Measurements from ENCODE around the gene STAT4. TPM values are rescaled to one million over a fixed set of nuclear protein-coding genes. Genes with fewer than 3 reads are reported as not detected.

Gene STAT4
- total RNA-seq, 1 experiment from 2014 or later = not detected

DNA sequence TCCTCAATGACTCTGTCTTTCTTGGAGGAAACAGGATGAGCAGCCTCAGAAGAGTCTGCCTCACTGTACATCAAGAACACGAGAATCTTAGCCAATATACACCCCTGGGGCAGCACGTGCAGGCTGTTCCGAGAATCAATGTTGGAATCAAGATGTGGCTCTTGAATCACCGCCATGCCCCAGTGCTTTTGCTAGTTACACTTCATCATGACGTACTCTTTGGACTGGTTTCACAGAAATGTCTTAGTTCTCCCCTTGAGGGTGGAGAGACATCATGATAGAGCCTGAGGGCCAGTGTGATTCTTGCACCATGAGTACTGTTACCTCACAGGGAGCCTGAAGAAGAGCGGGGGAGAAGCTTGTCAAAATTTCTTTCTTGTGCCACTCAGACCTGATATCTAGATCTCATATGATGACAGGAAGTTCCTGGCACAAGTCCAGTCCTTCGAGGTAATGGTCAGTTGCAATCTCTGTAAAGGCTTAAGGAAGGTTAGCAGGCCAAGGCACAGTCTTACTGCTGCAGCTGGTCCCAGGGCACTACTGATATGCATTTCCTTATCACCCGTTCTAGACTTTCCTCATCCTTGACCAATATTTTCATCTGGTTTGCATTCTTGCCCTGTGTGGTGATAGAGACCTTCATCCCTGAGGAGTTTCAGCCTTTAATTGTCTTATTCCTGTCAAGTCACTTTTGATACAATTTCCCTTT is 28.2 kb upstream of the STAT4 start:
- Histone ChIP-seq H3K27ac (ENCODE audit: low read length) (no peak overlapping the region), H3K79me2 (ENCODE audit: low read length) (no peaks in the 10 kb centered on the region), H4K20me1 (ENCODE audit: insufficient read depth, low read depth, low read length) (no peaks in the 10 kb centered on the region), H3K27me3 (ENCODE audit: low read length) (no peaks in the 10 kb centered on the region), H3K36me3 (ENCODE audit: insufficient read depth, low read length) (no peaks in the 10 kb centered on the region), H3K4me1 (ENCODE audit: low read length) (no peaks in the 10 kb centered on the region), H3K9ac (ENCODE audit: low read length) (no peak overlapping the region), H3K4me3 (ENCODE audit: low read length) (no peak overlapping the region), H3K4me2 (ENCODE audit: low read depth, low read length, poor library complexity, severe bottlenecking) (no peak overlapping the region), H2AFZ (ENCODE audit: low read length) (no peak overlapping the region), H3K9me2 (replicated peaks; ENCODE audit: insufficient read depth, low read length) (no peaks in the 10 kb centered on the region), H3K9me3 (ENCODE audit: low read length) (no peaks in the 10 kb centered on the region)
- no peak for DNase-seq

DNA sequence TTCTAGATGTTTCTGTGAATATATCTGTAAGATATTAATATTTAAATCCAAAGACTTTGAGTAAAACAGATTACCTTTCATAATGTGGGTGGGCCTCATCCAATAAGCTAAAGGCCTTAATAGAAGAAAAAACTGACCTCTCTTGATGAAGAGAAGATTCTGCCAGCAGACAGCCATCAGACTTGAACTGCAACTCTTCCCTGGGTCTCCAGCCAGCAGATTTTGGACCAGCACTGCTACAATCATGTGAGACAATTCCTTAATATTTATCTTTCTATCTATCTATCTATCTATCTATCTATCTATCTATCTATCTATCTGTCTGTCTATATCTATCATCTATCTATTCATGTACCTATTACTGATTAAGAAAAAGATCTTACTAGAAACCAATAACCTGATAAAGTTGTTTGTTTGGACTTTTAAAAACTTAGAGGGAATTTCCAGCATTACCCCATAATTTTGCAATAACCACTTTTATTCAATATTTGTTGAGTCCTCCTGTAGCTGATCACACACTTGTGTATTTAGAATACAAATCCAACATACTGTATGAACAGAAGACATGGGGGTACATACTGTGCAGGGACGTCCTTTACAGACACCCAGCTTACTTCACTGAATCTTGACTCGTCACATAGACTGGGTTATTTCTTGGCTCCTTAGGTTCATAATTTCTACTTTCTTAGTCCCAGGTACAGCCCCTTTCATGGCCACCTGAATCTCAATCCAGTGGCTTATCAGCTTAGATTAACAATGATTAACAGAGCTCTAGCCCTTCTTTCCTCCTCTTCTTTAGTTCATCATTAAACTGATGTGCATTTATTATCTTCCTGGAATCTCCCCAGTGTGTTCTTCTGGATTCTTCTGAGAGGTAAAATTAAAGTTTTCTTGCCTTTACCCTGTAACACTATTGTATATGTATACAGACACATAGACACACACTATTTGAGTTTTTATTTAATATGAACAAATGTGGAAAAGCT is 27.2 kb upstream of the STAT4 start:
- H3K9me3 ChIP-seq (ENCODE audit: low read length) = no peaks in the 10 kb centered on the region
- H3K4me2 ChIP-seq (ENCODE audit: low read depth, low read length, poor library complexity, severe bottlenecking) = no peak overlapping the region
- H3K4me1 ChIP-seq (ENCODE audit: low read length) = no peaks in the 10 kb centered on the region
- no peak for DNase-seq
- H2AFZ ChIP-seq (ENCODE audit: low read length) = no peak overlapping the region
- H3K9ac ChIP-seq (ENCODE audit: low read length) = no peak overlapping the region
- H3K4me3 ChIP-seq (ENCODE audit: low read length) = no peak overlapping the region
- H3K79me2 ChIP-seq (ENCODE audit: low read length) = no peaks in the 10 kb centered on the region
- no peaks in the 10 kb centered on the region for H3K36me3 ChIP-seq (ENCODE audit: insufficient read depth, low read length)
- no peaks in the 10 kb centered on the region for H4K20me1 ChIP-seq (ENCODE audit: insufficient read depth, low read depth, low read length)
- H3K27ac ChIP-seq (ENCODE audit: low read length) = no peak overlapping the region
- no peaks in the 10 kb centered on the region for H3K27me3 ChIP-seq (ENCODE audit: low read length)
- H3K9me2 ChIP-seq (replicated peaks; ENCODE audit: insufficient read depth, low read length) = no peaks in the 10 kb centered on the region

DNA sequence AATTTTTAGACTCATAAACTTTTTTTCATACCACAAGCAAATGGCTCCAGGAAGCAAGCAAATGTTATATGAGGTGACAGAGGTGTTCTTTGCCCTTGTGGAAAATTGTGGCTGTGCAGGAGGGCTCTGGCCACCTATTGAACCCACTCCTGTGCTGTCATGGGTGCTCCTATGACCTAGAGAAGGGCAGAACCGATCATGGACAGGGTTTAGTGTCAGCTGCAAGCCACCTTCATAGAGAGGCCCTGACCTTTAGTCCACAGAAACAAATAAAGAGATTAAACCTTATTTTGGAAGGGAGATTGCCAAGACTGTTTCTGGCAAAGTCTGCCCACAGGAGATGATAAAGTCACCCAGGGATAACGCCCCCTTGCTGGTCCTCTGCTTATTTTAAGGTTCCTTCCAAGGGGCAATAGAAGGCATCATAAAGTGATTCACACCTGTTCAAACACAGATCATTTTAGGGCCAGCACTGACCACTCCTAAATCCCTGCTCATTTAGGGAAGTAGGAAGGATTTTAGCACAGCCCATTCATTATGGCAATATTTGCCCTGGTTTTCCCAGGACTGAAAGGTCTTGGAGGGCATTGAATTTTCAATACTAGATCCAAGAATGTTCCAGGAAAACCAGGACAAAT is 26.1 kb upstream of the STAT4 start:
- Histone ChIP-seq H3K9ac (ENCODE audit: low read length) (no peak overlapping the region), H3K27ac (ENCODE audit: low read length) (no peak overlapping the region), H3K4me2 (ENCODE audit: low read depth, low read length, poor library complexity, severe bottlenecking) (no peak overlapping the region), H3K27me3 (ENCODE audit: low read length) (no peaks in the 10 kb centered on the region), H3K4me1 (ENCODE audit: low read length) (no peaks in the 10 kb centered on the region), H3K9me2 (replicated peaks; ENCODE audit: insufficient read depth, low read length) (no peaks in the 10 kb centered on the region), H3K79me2 (ENCODE audit: low read length) (no peaks in the 10 kb centered on the region), H3K36me3 (ENCODE audit: insufficient read depth, low read length) (no peaks in the 10 kb centered on the region), H4K20me1 (ENCODE audit: insufficient read depth, low read depth, low read length) (no peaks in the 10 kb centered on the region), H2AFZ (ENCODE audit: low read length) (no peak overlapping the region), H3K9me3 (ENCODE audit: low read length) (no peaks in the 10 kb centered on the region), H3K4me3 (ENCODE audit: low read length) (no peak overlapping the region)
- no peak for DNase-seq

DNA sequence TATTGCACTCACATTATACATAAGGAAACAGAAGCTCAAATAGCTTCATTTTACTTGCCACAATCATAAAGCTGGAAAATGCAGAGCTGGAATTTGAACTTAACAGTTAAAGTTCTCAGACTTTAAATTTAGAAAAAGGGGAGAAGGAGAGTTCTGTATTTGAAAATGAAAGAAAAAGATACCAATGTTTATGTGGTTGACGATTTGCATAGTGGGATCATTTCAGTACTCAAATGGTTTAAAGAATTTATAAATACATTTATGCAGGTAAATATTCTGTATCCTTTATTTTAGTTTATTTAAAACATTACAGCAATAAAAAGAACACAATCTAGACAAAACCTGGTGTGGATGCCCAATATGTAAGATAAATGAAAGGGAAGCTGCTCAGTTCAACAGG is 25.5 kb upstream of the STAT4 start:
- DNase-seq = no peak
- H3K27ac ChIP-seq (ENCODE audit: low read length) = no peak overlapping the region
- H3K4me1 ChIP-seq (ENCODE audit: low read length) = no peaks in the 10 kb centered on the region
- H3K4me2 ChIP-seq (ENCODE audit: low read depth, low read length, poor library complexity, severe bottlenecking) = no peak overlapping the region
- H3K9ac ChIP-seq (ENCODE audit: low read length) = no peak overlapping the region
- H3K79me2 ChIP-seq (ENCODE audit: low read length) = no peaks in the 10 kb centered on the region
- H3K9me2 ChIP-seq (replicated peaks; ENCODE audit: insufficient read depth, low read length) = no peaks in the 10 kb centered on the region
- no peaks in the 10 kb centered on the region for H3K27me3 ChIP-seq (ENCODE audit: low read length)
- no peak overlapping the region for H3K4me3 ChIP-seq (ENCODE audit: low read length)
- no peaks in the 10 kb centered on the region for H4K20me1 ChIP-seq (ENCODE audit: insufficient read depth, low read depth, low read length)
- no peaks in the 10 kb centered on the region for H3K36me3 ChIP-seq (ENCODE audit: insufficient read depth, low read length)
- no peaks in the 10 kb centered on the region for H3K9me3 ChIP-seq (ENCODE audit: low read length)
- H2AFZ ChIP-seq (ENCODE audit: low read length) = no peak overlapping the region

DNA sequence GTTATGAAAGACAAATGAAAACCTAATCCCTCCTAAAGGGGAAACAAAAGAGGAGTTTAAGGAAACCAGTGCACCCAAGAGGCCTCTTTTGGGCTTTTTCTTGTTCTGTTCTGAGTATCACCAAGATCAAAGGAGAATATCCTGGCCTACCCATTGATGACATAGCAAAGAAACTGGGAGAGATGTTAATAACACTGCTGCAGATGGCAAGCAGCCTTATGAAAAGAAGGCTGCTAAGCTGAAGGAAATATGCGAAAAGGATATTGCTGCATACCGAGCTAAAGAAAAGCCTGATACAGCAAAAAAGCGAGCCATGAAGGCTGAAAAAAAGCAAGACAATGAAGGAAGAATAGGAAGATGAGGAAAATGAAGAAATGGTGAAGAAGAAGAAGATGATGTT is 23.6 kb upstream of the STAT4 start:
- Histone ChIP-seq H3K9me3 (ENCODE audit: low read length) (no peaks in the 10 kb centered on the region), H4K20me1 (ENCODE audit: insufficient read depth, low read depth, low read length) (no peaks in the 10 kb centered on the region), H3K36me3 (ENCODE audit: insufficient read depth, low read length) (no peaks in the 10 kb centered on the region), H3K9me2 (replicated peaks; ENCODE audit: insufficient read depth, low read length) (no peaks in the 10 kb centered on the region), H3K27ac (ENCODE audit: low read length) (no peak overlapping the region), H3K27me3 (ENCODE audit: low read length) (no peaks in the 10 kb centered on the region), H3K4me1 (ENCODE audit: low read length) (peaks cover 7% of the 10 kb centered on the region), H3K4me3 (ENCODE audit: low read length) (no peak overlapping the region), H3K4me2 (ENCODE audit: low read depth, low read length, poor library complexity, severe bottlenecking) (no peak overlapping the region), H3K79me2 (ENCODE audit: low read length) (no peaks in the 10 kb centered on the region), H2AFZ (ENCODE audit: low read length) (no peak overlapping the region), H3K9ac (ENCODE audit: low read length) (no peak overlapping the region)
- DNase-seq = no peak

DNA sequence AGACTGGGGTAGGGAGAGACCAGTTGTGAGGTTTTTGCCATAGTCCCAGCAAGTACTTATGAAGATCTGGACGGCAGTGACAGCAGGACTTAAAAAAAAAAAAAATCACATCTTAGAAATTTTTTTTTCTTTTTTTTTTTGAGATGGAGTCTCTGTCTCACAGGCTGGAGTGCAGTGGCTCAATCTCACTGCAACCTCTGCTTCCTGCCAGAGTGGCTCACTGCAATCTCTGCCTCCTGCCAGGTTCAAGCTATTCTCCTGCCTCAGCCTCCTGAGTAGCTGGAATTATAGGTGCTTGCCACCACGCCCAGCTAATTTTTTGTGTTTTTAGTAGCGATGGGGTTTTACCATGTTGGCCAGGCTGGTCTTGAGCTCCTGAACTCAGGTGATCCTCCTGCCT is 22.4 kb upstream of the STAT4 start:
- Histone ChIP-seq H3K27ac (ENCODE audit: low read length) (no peak overlapping the region), H3K9ac (ENCODE audit: low read length) (no peak overlapping the region), H3K9me2 (replicated peaks; ENCODE audit: insufficient read depth, low read length) (no peaks in the 10 kb centered on the region), H3K9me3 (ENCODE audit: low read length) (no peaks in the 10 kb centered on the region), H3K79me2 (ENCODE audit: low read length) (no peaks in the 10 kb centered on the region), H4K20me1 (ENCODE audit: insufficient read depth, low read depth, low read length) (no peaks in the 10 kb centered on the region), H3K27me3 (ENCODE audit: low read length) (no peaks in the 10 kb centered on the region), H3K4me3 (ENCODE audit: low read length) (no peak overlapping the region), H2AFZ (ENCODE audit: low read length) (no peak overlapping the region), H3K4me2 (ENCODE audit: low read depth, low read length, poor library complexity, severe bottlenecking) (no peak overlapping the region), H3K4me1 (ENCODE audit: low read length) (peaks cover 7% of the 10 kb centered on the region), H3K36me3 (ENCODE audit: insufficient read depth, low read length) (no peaks in the 10 kb centered on the region)
- DNase-seq = no peak

DNA sequence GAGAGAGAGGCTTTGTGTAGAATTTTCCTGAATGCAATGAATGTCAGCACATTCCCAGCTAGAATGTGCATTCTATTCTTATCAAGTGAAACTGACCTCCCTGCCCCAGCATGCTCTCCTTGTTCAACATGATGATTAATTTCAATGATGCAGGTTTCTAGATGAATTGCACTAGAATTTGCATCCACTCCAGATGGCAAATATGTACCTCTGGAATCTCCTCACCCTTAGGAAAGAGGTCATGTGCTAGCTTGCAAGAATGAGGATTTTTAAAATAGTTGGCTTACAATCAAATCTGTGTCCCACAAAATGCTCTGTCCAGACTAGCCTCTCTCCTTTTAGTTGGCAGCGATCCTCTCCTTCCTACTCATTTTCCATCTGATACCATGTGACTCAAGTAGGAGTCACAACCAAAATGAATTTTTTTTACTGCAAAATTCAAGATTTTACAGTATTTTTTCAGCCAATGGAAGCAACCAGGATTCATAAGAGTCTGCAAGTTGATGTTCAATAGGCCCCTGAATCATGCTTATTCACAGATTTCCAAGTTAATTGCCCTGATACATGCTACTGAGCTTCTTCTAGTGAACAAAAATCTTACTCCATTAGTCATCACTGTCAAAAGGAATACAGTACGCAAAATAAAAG is 21.0 kb upstream of the STAT4 start:
- H3K4me1 ChIP-seq (ENCODE audit: low read length) = peaks cover 7% of the 10 kb centered on the region
- no peak overlapping the region for H3K27ac ChIP-seq (ENCODE audit: low read length)
- H3K4me3 ChIP-seq (ENCODE audit: low read length) = no peak overlapping the region
- no peak for DNase-seq
- no peaks in the 10 kb centered on the region for H3K27me3 ChIP-seq (ENCODE audit: low read length)
- H3K4me2 ChIP-seq (ENCODE audit: low read depth, low read length, poor library complexity, severe bottlenecking) = no peak overlapping the region
- H3K9me2 ChIP-seq (replicated peaks; ENCODE audit: insufficient read depth, low read length) = no peaks in the 10 kb centered on the region
- H3K9me3 ChIP-seq (ENCODE audit: low read length) = no peaks in the 10 kb centered on the region
- H3K79me2 ChIP-seq (ENCODE audit: low read length) = no peaks in the 10 kb centered on the region
- H2AFZ ChIP-seq (ENCODE audit: low read length) = no peak overlapping the region
- no peaks in the 10 kb centered on the region for H4K20me1 ChIP-seq (ENCODE audit: insufficient read depth, low read depth, low read length)
- no peaks in the 10 kb centered on the region for H3K36me3 ChIP-seq (ENCODE audit: insufficient read depth, low read length)
- no peak overlapping the region for H3K9ac ChIP-seq (ENCODE audit: low read length)

DNA sequence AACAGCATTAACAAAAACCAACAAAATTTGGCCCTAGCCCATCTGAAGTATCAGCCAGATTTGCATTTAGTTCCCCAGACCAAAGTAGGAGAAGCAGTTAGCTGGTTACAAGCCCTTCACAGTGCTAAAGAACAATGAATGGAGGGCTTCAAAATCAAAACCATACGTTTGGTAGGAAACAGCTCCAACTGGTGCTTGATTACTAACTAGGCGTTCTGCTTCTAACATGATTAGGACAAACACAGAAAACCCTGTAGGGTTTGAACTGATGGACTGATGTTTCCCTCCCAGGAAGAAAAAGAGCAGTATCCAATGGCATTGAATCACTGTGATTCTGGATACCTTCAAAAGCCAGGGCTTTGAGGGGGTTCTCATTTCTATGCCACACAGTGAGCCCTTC is 20.5 kb upstream of the STAT4 start:
- no peaks in the 10 kb centered on the region for H3K36me3 ChIP-seq (ENCODE audit: insufficient read depth, low read length)
- no peak overlapping the region for H3K4me2 ChIP-seq (ENCODE audit: low read depth, low read length, poor library complexity, severe bottlenecking)
- H2AFZ ChIP-seq (ENCODE audit: low read length) = no peak overlapping the region
- no peaks in the 10 kb centered on the region for H4K20me1 ChIP-seq (ENCODE audit: insufficient read depth, low read depth, low read length)
- no peaks in the 10 kb centered on the region for H3K9me2 ChIP-seq (replicated peaks; ENCODE audit: insufficient read depth, low read length)
- no peak for DNase-seq
- H3K27me3 ChIP-seq (ENCODE audit: low read length) = no peaks in the 10 kb centered on the region
- no peak overlapping the region for H3K4me3 ChIP-seq (ENCODE audit: low read length)
- no peaks in the 10 kb centered on the region for H3K9me3 ChIP-seq (ENCODE audit: low read length)
- no peak overlapping the region for H3K9ac ChIP-seq (ENCODE audit: low read length)
- H3K27ac ChIP-seq (ENCODE audit: low read length) = no peak overlapping the region
- H3K79me2 ChIP-seq (ENCODE audit: low read length) = no peaks in the 10 kb centered on the region
- peaks cover 7% of the 10 kb centered on the region for H3K4me1 ChIP-seq (ENCODE audit: low read length)

Measured in Karpas-422 (cell line).